Left ventricle myocardium inferior (tissue), 1 donor: Measurements from ENCODE around the gene FBXW8. TPM values are rescaled to one million over a fixed set of nuclear protein-coding genes. Genes with fewer than 3 reads are reported as not detected.

Source experiments
- DNase-seq: peaks from one replicate; pipeline ENCODE4 v3.0.0-alpha.2; 2020
- H3K27ac ChIP-seq: fragments of 200-600 bp; replicated peaks from 2 replicates; pipeline ENCODE4 v1.8.0; 2021
- H3K27me3 ChIP-seq: fragments of 200-600 bp; 2 replicates; pipeline ENCODE4 v1.8.0; 2021; ENCODE audit warnings: low read depth
- H3K36me3 ChIP-seq: fragments of 200-600 bp; 2 replicates; pipeline ENCODE4 v1.8.0; 2021
- H3K4me1 ChIP-seq: fragments of 200-600 bp; 2 replicates; pipeline ENCODE4 v1.8.0; 2021
- H3K4me3 ChIP-seq: fragments of 200-600 bp; 2 replicates; pipeline ENCODE4 v1.8.0; 2021; ENCODE audit warnings: mild to moderate bottlenecking, moderate library complexity
- H3K9me3 ChIP-seq: fragments of 200-600 bp; replicated peaks from 2 replicates; pipeline ENCODE4 v1.8.0; 2021
- intact Hi-C: fragments of 100-400 bp; cut with micrococcal nuclease; formaldehyde crosslinking; loops from one replicate; pipeline ENCODE4 v1.11.0; 2022
- total RNA-seq: library from RNA; stranded (reverse); fragmentation: NEBNext Ultra II Directional; extraction: Animal tissue kit (Norgen Biotek cat#: 25700); gene quantifications from one replicate; pipeline ENCODE4 v1.2.1, GENCODE V29; 2021
- TF ChIP-seq, protein P1 (sequence below): fragments of 200-600 bp; IDR thresholded peaks from 2 replicates; pipeline ENCODE4 v1.8.0; 2021; ENCODE audit warnings: antibody characterized with exemption, mild to moderate bottlenecking, borderline replicate concordance
- donor health status: DM: no; HTN: yes; CAD: no; lungs with severe emphysema.

The FBXW8 gene
- total RNA-seq, 1 donor from 2014 or later: 8.5 TPM

DNA sequence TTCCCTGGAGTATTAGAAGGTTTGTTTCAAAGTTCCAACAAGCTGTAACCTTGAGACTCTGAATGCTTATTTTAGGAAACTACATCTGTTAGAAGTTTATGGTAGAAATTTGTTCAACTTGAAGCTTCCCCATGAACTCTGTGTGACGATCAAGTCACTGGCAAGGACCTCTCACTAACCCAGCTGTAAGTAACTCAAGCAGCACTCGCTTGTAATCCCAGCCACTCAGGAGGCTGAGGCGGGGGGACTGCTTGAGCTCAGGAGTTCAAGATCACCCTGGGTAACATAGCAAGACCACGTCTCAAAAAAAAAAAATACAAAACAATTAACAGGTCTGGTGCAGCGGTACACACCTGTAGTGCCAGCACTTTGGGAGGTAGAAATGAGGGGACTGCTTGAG lies 162.9 kb downstream of the FBXW8 start:
- Histone ChIP-seq H3K27me3 (no peaks in the 10 kb centered on the region), H3K27ac (peak overlapping the region; percentile 70), H3K4me1 (peaks cover 46% of the 10 kb centered on the region), H3K36me3 (no peaks in the 10 kb centered on the region), H3K4me3 (no peak overlapping the region), H3K9me3 (no peaks in the 10 kb centered on the region)
- DNase-seq: no peak
- TF ChIP-seq, protein P1, sequence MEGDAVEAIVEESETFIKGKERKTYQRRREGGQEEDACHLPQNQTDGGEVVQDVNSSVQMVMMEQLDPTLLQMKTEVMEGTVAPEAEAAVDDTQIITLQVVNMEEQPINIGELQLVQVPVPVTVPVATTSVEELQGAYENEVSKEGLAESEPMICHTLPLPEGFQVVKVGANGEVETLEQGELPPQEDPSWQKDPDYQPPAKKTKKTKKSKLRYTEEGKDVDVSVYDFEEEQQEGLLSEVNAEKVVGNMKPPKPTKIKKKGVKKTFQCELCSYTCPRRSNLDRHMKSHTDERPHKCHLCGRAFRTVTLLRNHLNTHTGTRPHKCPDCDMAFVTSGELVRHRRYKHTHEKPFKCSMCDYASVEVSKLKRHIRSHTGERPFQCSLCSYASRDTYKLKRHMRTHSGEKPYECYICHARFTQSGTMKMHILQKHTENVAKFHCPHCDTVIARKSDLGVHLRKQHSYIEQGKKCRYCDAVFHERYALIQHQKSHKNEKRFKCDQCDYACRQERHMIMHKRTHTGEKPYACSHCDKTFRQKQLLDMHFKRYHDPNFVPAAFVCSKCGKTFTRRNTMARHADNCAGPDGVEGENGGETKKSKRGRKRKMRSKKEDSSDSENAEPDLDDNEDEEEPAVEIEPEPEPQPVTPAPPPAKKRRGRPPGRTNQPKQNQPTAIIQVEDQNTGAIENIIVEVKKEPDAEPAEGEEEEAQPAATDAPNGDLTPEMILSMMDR: no peak
- intact Hi-C loops: no loop called here

DNA sequence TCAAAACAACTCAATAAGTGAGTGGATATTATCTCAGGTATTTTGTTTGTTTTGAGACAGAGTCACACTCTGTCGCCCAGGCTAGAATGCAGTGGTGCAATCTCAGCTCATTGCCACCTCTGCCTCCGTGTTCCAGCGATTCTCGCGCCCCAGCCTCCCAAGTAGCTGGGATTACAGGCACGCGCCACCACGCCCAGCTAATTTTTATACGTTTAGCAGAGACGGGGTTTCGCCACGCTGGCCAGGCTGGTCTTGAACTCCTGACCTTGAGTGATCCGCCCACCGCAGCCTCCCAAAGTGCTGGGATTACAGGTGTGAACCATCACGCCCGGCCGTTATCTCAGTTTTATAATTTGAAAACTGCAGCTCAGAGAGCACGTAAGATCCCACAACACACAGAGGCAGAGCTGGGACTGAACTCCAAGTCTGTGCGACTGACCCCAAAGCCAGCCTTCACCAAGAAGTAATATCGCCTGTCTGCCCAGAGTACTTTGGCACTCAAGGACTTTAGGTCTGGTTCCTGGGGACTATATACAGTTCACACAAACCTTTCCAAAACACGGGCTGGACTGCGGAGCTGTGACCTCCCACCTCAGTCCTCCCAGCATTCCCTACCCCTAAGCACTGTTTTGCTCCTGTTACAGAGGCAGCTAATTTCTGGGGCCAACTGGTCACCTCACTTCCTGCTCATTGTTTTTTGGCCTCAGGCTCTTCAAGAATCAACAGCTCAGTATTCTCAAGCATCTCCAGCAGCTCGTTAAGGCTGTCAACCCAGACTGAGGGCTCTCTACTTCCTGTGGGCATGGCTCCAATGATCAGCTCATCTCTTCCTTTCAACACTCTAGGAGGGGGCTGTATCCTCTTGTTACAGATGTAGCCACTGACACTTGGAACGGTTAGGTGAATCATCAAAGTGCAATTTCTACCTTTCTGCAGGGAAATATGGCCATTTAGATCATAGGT lies 165.9 kb downstream of the FBXW8 start:
- no peak for DNase-seq
- no peaks in the 10 kb centered on the region for H3K9me3 ChIP-seq
- H3K36me3 ChIP-seq: no peaks in the 10 kb centered on the region
- H3K27me3 ChIP-seq: no peaks in the 10 kb centered on the region
- H3K4me1 ChIP-seq: peaks cover 51% of the 10 kb centered on the region
- no peak overlapping the region for H3K4me3 ChIP-seq
- peak overlapping the region; percentile 43 for H3K27ac ChIP-seq
- intact Hi-C loops: no loop called here
- TF ChIP-seq, protein P1: no peak

DNA sequence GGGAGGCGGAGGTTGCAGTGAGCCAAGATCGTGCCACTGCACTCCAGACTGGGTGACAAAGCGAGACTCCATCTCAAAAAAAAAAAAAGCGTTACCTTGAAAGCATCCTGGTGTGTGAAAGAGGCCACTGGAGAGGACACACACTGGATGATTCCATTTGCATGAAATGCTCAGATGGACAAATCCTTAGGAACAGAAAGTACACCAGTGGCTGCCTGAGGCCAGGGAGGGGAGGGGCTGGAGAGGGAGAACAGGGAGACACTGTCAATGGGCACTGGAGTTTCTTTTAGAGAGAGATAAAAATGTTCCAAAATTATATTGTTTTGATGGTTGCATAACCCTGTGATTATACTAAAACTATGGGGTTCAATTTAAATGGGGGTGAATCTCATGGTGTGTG lies 168.7 kb downstream of the FBXW8 start:
- H3K9me3 ChIP-seq: no peaks in the 10 kb centered on the region
- no peaks in the 10 kb centered on the region for H3K27me3 ChIP-seq
- H3K27ac ChIP-seq: peak overlapping the region; percentile 85
- no peak overlapping the region for H3K4me3 ChIP-seq
- TF ChIP-seq, protein P1: no peak
- intact Hi-C loops: no loop called here
- DNase-seq: no peak
- H3K4me1 ChIP-seq: peaks cover 77% of the 10 kb centered on the region
- no peaks in the 10 kb centered on the region for H3K36me3 ChIP-seq

DNA sequence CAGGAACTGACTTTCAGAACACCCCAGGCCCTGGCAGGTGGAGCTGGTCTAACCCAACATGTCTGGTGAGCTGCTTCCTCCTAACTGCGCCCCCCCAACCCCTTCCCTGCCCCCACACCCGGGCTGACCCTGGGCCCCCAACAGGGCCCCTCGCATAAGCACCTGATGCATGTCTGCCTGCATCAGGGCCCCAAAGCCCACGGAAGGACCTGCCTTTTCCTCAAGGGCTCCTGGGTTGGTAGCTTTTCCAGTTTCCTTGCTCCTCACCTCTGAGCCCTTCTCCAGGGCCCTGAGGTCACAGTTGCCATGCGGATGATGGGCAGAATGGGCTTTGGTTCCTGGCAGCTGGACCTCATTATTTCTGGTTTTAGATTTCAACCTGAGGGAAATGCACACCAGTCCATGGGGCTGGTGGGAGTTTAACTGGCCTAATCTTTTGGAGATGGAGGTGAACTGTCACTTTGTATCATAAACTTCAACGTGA lies 170.0 kb downstream of the FBXW8 start:
- H3K27me3 ChIP-seq: no peaks in the 10 kb centered on the region
- peaks cover 89% of the 10 kb centered on the region for H3K4me1 ChIP-seq
- H3K4me3 ChIP-seq: no peak overlapping the region
- intact Hi-C loops: no loop called here
- peak overlapping the region; percentile 85 for H3K27ac ChIP-seq
- H3K36me3 ChIP-seq: no peaks in the 10 kb centered on the region
- DNase-seq: no peak
- TF ChIP-seq, protein P1: no peak
- no peaks in the 10 kb centered on the region for H3K9me3 ChIP-seq

Other genes starting within 250 kb of the FBXW8 start
- gene SPRING1, start 172.9 kb upstream of the FBXW8 start, total RNA-seq: 11.0 TPM
- 0.66 TPM for gene RNFT2, start 172.6 kb upstream of the FBXW8 start, total RNA-seq
- gene HRK, start 29.5 kb upstream of the FBXW8 start, total RNA-seq: 0.77 TPM
- 92.1 TPM for gene TESC, start 188.5 kb downstream of the FBXW8 start, total RNA-seq